WERI-Rb-1 (cell line): ENCODE measurements around the gene AMOT.

ENCODE experiments used
- DNase-seq: peaks from one replicate; pipeline ENCODE4 v3.0.0-alpha.2; 2020
- H3K27ac ChIP-seq: fragments of 250-450 bp; sonication (Bioruptor Pico); 2 replicates; pipeline ENCODE4 v1.5.1; 2020; ENCODE audit warnings: mild to moderate bottlenecking, moderate library complexity
- H3K27me3 ChIP-seq: fragments of 250-450 bp; sonication (Bioruptor Pico); 2 replicates; pipeline ENCODE4 v1.5.1; 2021; ENCODE audit warnings: mild to moderate bottlenecking, low read depth, moderate library complexity; ENCODE audit not compliant: insufficient read depth, severe bottlenecking
- H3K36me3 ChIP-seq: fragments of 250-450 bp; sonication (Bioruptor Pico); 2 replicates; pipeline ENCODE4 v1.5.1; 2020; ENCODE audit warnings: mild to moderate bottlenecking, moderate library complexity
- H3K4me3 ChIP-seq: 2 replicates; pipeline ENCODE4 v1.5.1; 2011; ENCODE audit warnings: low read depth, mild to moderate bottlenecking, control low read depth, low read length
- H3K9me3 ChIP-seq: fragments of 250-450 bp; sonication (Bioruptor Pico); 2 replicates; pipeline ENCODE4 v1.5.1; 2021; ENCODE audit warnings: mild to moderate bottlenecking, moderate library complexity; ENCODE audit not compliant: severe bottlenecking
- CTCF ChIP-seq: IDR thresholded peaks from 2 replicates; pipeline ENCODE4 v1.5.1; 2011; ENCODE audit warnings: low read depth, mild to moderate bottlenecking, control low read depth, inconsistent platforms, low read length

Gene AMOT

GRCh38 chrX:112834031-112834845, 6.4 kb downstream of the AMOT start:
- Histone ChIP-seq H3K4me3 (no peak overlapping the region), H3K27me3 (peaks cover 4% of the 10 kb centered on the region), H3K36me3 (no peaks in the 10 kb centered on the region), H3K9me3 (no peaks in the 10 kb centered on the region), H3K27ac (no peak overlapping the region)
- no peak for TF ChIP-seq CTCF
- DNase-seq = no peak

GRCh38 chrX:112832481-112833095, 8.0 kb downstream of the AMOT start:
- no peaks in the 10 kb centered on the region for H3K9me3 ChIP-seq
- DNase-seq = no peak
- H3K27ac ChIP-seq = no peak overlapping the region
- TF ChIP-seq CTCF = no peak
- peaks cover under 1% of the 10 kb centered on the region for H3K27me3 ChIP-seq
- no peaks in the 10 kb centered on the region for H3K36me3 ChIP-seq
- H3K4me3 ChIP-seq = no peak overlapping the region

GRCh38 chrX:112830540-112830939, 10.1 kb downstream of the AMOT start:
- no peak overlapping the region for H3K27ac ChIP-seq
- TF ChIP-seq CTCF = no peak
- no peaks in the 10 kb centered on the region for H3K9me3 ChIP-seq
- H3K4me3 ChIP-seq = no peak overlapping the region
- H3K36me3 ChIP-seq = no peaks in the 10 kb centered on the region
- DNase-seq = no peak
- no peaks in the 10 kb centered on the region for H3K27me3 ChIP-seq

- H3K9me3 ChIP-seq = no peaks in the 10 kb centered on the region
- no peak for TF ChIP-seq CTCF
- no peak for DNase-seq
- H3K27me3 ChIP-seq = no peaks in the 10 kb centered on the region
- no peaks in the 10 kb centered on the region for H3K36me3 ChIP-seq
- H3K4me3 ChIP-seq = no peak overlapping the region
- no peak overlapping the region for H3K27ac ChIP-seq
These were observed 13.2 kb downstream of the AMOT start for GRCh38 chrX:112827292-112827903.

DNA sequence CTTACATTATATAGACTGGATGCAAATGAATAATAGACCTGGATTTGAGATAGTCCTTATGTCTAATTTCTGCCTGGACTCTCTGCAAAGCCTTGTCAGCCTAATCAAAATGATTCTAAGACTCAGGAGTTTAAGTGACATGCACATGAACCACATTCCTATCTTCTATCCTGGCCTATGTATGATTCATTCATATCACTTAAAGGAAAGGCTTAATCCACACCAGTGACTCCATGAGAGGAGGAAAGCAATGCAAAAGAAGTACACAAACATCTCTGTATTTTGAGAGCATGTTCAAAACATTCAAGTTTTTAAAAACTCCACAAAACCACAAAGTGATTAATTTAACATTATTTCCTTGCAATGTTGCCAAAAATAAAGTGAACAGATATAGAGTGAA, 14.6 kb downstream of the AMOT start:
- Histone ChIP-seq H3K36me3 (no peaks in the 10 kb centered on the region), H3K4me3 (no peak overlapping the region), H3K9me3 (no peaks in the 10 kb centered on the region), H3K27ac (no peak overlapping the region), H3K27me3 (peaks cover 7% of the 10 kb centered on the region)
- TF ChIP-seq CTCF = no peak
- no peak for DNase-seq
